ENCODE measurements around the gene OR51G2.

The OR51G2 gene

GRCh38 chr11:4863876-4864275 lies 55.3 kb downstream of the OR51G2 start:
- no peak for DNase-seq (ENCODE audit: low spot score)
